HG03175 (cell line): Measurements from ENCODE around the gene STPG1.

Experiments
- ATAC-seq: cut with Tn5 transposase; IDR thresholded peaks from one replicate; pipeline ENCODE4 v1.9.1; 2021; ENCODE audit warnings: mild to moderate bottlenecking, moderate library complexity; ENCODE audit not compliant: unreplicated experiment

Gene STPG1

DNA sequence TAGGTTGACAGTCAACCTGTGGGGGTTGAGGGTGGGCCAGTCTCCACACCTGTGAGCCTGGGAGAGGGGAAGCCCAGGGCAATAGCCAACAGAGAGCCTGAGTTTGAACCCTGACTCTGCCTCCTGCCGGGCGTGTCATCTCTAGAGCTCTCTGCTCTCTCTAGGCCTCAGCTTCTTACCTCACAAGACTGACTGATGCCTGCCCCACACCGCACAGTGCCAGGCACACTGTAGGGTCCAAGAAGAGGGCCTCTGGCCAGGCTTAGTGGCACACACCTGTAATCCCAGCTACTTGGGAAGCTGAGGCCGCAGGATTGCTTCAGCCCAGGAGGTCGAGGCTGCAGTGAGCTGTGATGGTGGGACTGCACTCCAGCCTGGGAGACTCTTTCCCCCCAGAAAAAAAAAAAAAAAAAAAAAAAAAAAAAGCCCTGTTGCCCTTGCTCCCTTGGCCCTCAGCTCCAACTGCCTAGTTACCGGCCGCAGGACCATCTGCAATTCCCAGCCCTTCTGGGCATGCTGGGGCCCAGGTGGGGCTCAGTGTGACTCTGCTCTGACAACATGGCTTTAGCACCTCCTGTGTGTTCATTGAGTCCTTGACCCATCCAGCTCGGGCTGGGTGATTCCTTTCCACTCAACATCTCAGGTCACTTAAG is 69.4 kb downstream of the STPG1 start:
- ATAC-seq, result no peak

DNA sequence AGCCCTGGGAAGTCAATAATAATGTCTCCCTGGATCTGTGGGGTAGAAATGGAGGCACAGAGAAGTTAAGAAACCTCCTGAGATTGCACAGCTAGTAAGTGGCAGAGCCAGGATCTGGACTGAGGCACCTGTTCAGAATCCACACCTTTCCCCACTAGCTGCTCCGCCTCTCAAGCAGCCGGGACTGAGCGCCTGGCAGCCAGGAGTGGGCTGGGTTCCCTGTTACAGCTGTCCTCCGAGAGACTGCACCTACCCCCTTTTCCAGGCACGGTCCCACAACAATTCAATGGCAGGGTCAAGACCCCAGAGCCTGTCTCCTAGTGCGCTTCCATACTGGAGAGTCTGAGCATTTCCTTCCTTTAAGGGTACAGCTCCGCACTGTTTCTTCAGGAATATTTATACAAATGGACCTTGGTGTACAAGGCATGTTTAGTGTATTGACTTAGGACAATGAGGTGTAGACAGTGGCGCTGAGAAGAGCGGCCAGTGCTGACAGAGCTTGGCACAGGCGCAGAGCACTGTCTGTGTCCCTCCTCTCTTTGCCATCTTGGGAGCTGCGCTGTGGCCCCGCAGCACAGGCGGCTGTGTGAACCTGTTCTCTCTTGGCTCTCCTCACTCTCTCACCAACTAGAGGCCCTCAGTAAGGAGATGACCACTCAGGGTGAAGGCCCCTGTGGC is 70.0 kb downstream of the STPG1 start:
- no peak for ATAC-seq

DNA sequence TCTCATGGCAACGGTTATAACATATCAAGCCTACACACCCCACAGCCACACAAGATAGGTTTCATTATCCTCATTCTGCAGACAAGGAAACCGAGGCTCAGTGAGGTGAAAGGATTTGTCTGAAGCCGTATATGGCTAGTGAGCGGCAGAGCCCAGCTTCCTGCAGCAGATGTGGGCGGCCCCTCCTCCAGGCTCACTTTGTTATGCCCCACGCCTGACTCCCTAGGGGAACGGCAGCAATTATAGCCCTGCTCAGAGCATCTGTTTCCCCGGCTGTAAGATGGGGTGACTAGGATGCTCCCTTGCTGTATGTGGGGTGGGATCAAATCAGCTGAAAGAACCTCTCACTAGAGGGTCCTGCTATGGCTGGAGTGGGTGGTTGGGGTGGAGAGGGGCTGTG is 72.3 kb downstream of the STPG1 start:
- no peak for ATAC-seq

- ATAC-seq, result no peak
These were observed 72.8 kb downstream of the STPG1 start for GRCh38 chr1:24340770-24341169.

- no peak for ATAC-seq
These were observed 73.6 kb downstream of the STPG1 start for GRCh38 chr1:24339996-24340395.

DNA sequence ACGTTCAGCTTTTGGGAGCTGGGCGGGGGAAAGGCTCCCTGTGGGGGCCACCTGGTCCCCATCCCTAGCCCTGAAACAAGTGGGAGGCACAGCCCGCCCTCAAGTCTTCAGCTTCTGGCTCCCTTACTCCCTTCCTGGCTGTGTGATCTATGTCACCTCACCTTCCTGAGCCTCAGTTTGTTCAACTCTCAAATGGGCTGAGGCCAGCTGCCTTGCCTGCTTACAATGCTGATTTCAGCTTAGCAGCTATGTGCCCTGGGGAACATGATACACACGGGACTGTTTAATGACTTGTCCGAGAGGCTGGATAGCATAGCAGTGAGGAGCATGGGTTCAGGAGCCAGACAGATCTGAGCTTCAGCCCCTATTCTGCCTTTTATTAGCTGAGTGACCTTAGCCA is 75.1 kb downstream of the STPG1 start:
- ATAC-seq, result no peak

- no peak for ATAC-seq
These were observed 76.1 kb downstream of the STPG1 start for GRCh38 chr1:24337455-24337854.

DNA sequence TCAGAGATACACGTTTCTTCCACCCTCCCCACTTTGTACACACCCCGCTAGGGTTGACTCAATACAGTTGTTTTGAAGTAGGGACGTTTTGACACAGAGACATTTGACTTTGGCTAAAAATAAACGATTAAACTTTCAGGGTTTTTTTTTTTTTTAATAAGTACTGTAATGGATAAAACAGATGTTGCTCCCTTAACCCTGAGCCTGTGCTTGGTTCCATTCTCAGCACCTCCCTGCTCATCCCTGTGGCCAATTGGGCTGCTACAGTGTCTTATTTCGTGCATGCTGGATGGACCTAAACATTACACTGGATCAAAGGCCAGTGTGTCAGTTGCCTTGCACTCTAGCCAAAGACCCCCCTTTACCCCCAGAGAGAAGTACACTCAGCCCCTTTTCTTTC is 77.5 kb downstream of the STPG1 start:
- no peak for ATAC-seq

GRCh38 chr1:24331961-24332673 is 81.5 kb downstream of the STPG1 start:
- ATAC-seq, result no peak

GRCh38 chr1:24329797-24330543 is 83.6 kb downstream of the STPG1 start:
- ATAC-seq, result no peak

- no peak for ATAC-seq
These were observed 84.3 kb downstream of the STPG1 start for GRCh38 chr1:24329331-24329730.

DNA sequence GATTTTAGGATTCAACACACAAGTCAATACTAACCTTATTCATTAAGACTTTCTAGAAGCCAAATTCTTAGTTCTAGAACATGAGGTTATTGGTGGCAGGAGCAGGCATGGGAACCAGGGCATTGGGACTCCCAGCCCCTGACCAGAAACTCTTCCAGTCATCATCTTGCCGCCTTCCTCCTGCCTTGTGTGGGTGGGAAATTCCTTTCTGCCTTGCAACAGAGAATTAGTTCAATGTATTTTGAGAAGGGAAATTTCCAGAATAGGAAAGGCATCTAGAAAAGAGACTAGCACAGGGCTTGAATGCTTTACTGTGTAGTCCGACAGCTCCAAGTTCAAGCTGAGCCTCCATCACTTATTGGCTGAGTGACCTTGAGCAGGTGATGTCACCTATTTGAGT is 85.7 kb downstream of the STPG1 start:
- ATAC-seq, result no peak

GRCh38 chr1:24327486-24327885 is 86.1 kb downstream of the STPG1 start:
- ATAC-seq, result no peak

GRCh38 chr1:24325587-24326449 is 87.8 kb downstream of the STPG1 start:
- ATAC-seq, result no peak

DNA sequence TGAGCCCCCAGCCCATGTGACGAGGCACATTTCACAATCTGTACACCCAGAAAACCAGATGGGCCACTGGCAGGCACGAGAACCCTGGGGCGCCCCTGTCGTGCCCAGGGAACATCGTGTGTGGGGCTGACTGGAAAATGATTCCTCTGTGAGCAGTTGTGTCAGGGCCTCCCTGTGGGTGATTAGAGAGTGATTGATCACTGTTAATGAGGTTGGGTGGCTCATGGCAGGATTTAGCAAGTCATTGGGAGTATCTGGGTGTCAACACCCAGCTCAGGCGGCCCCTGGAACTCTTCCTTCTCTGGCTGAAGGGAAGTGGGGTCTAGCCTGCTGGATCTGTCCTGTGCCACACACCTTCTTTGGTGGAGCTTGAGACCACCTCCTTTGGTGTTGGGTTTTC is 88.7 kb downstream of the STPG1 start:
- no peak for ATAC-seq

DNA sequence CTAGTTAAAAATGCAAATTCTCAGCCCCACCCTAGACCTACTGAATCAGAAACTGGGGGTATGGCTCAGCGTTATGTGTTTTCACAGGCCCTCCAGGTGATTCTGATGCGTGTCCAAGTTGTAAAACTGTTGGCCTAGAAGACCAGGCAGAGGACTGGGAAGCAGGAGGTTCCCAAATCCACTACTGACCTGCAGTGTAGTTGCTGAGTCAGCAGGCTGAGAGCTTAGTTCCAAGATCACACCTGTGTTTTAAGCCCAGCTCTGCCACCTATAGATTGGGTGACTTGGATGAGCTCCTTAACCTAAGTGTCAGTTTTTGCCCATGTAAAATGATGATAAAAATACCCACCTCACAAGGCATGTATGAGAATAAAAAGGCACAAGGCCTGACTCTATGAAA is 90.3 kb downstream of the STPG1 start:
- ATAC-seq, result no peak

GRCh38 chr1:24322470-24323177 is 91.0 kb downstream of the STPG1 start:
- no peak for ATAC-seq

GRCh38 chr1:24321697-24322469 is 91.7 kb downstream of the STPG1 start:
- ATAC-seq, result peak; percentile 63

- ATAC-seq, result no peak
These were observed 92.5 kb downstream of the STPG1 start for GRCh38 chr1:24321126-24321525.
